DND-41 (cell line): Measurements from ENCODE around the gene NPIPB6.

Experiments used
- ATAC-seq: fragments of 200-7000 bp; cut with Tn5 transposase; 3 replicates; pipeline ENCODE4 v1.9.1; 2021; ENCODE audit warnings: low read depth; ENCODE audit not compliant: insufficient read depth
- DNase-seq: peaks from one replicate; pipeline ENCODE4 v3.0.0-alpha.2; 2020
- H2AFZ ChIP-seq: 2 replicates; pipeline ENCODE4 v1.6.0; 2012; ENCODE audit warnings: low read depth, low read length
- H3K27ac ChIP-seq: 2 replicates; pipeline ENCODE4 v1.5.1; 2012; ENCODE audit warnings: low read length, inconsistent platforms
- H3K27me3 ChIP-seq: fragments of 200-600 bp; sonication (generic); 2 replicates; pipeline ENCODE4 v1.6.0; 2012; ENCODE audit warnings: low read length, mild to moderate bottlenecking, inconsistent platforms; ENCODE audit not compliant: insufficient read depth, poor library complexity
- H3K36me3 ChIP-seq: 2 replicates; pipeline ENCODE4 v1.5.1; 2012; ENCODE audit warnings: low read length, inconsistent platforms; ENCODE audit not compliant: insufficient read depth
- H3K4me1 ChIP-seq: 2 replicates; pipeline ENCODE4 v1.5.1; 2012; ENCODE audit warnings: mild to moderate bottlenecking, low read length; ENCODE audit not compliant: insufficient read depth
- H3K4me2 ChIP-seq: 2 replicates; pipeline ENCODE4 v1.6.0; 2012; ENCODE audit warnings: mild to moderate bottlenecking, moderate library complexity, low read length, inconsistent platforms; ENCODE audit not compliant: insufficient read depth
- H3K4me3 ChIP-seq, 2 experiments: fragments of 200-600 bp in 1 of 2; shearing (Covaris generic) in 1 of 2; 2 replicates each; pipeline ENCODE4 v1.5.1; 2012 to 2016; ENCODE audit warnings: inconsistent platforms in 2 of 2, low read length in 2 of 2, mild to moderate bottlenecking in 2 of 2, low read depth in 1 of 2, moderate library complexity in 1 of 2
- H3K79me2 ChIP-seq: 2 replicates; pipeline ENCODE4 v1.6.0; 2012; ENCODE audit warnings: low read length, inconsistent platforms; ENCODE audit not compliant: insufficient read depth
- H3K9ac ChIP-seq: 2 replicates; pipeline ENCODE4 v1.6.0; 2012; ENCODE audit warnings: low read depth, mild to moderate bottlenecking, inconsistent platforms, low read length, moderate library complexity
- H3K9me3 ChIP-seq: 2 replicates; pipeline ENCODE4 v1.5.1; 2012; ENCODE audit warnings: low read length, moderate library complexity, mild to moderate bottlenecking, inconsistent platforms; ENCODE audit not compliant: insufficient read depth, severe bottlenecking
- H4K20me1 ChIP-seq: 2 replicates; pipeline ENCODE4 v1.6.0; 2012; ENCODE audit warnings: low read length; ENCODE audit not compliant: insufficient read depth
- CTCF ChIP-seq: IDR thresholded peaks from 2 replicates; pipeline ENCODE4 v1.5.1; 2012; ENCODE audit warnings: borderline replicate concordance, low read length, moderate library complexity, mild to moderate bottlenecking; ENCODE audit not compliant: poor library complexity, severe bottlenecking; ENCODE audit errors: extremely low read depth
- EZH2 ChIP-seq: IDR thresholded peaks from 3 replicates; pipeline ENCODE4 v1.6.1; 2012; ENCODE audit warnings: borderline replicate concordance, low read depth, mild to moderate bottlenecking, moderate library complexity, low read length, inconsistent platforms; ENCODE audit not compliant: severe bottlenecking

Gene NPIPB6

GRCh38 chr16:28310796-28311195, 52.5 kb downstream of the NPIPB6 start:
- DNase-seq: no peak
- Histone ChIP-seq H3K9me3 (no peaks in the 10 kb centered on the region), H3K9ac (no peak overlapping the region), H3K79me2 (no peaks in the 10 kb centered on the region; the same call in 1 of the 2 replicates), H3K27me3 (no peaks in the 10 kb centered on the region), H3K27ac (peak overlapping the region; percentile 87), H3K4me3 (no peak overlapping the region), H3K36me3 (peaks cover 6% of the 10 kb centered on the region; the same call in 1 of the 2 replicates), H3K4me1 (peaks cover 27% of the 10 kb centered on the region), H2AFZ (no peak overlapping the region), H3K4me2 (0 out of 2 replicates have a peak overlapping the region, but pooled peaks have one; percentile 63), H4K20me1 (no peaks in the 10 kb centered on the region)
- no peak for TF ChIP-seq EZH2
- no peak for TF ChIP-seq CTCF
- no peak for ATAC-seq

- TF ChIP-seq CTCF (no peak), EZH2 (no peak)
- H2AFZ ChIP-seq: peak overlapping the region; percentile 58
- H4K20me1 ChIP-seq: no peaks in the 10 kb centered on the region
- H3K4me1 ChIP-seq: peaks cover 27% of the 10 kb centered on the region
- H3K4me3 ChIP-seq: peak overlapping the region in 1 of 2 experiments; percentile 33; a peak in 2 of 4 replicates
- no peaks in the 10 kb centered on the region for H3K27me3 ChIP-seq
- H3K79me2 ChIP-seq: no peaks in the 10 kb centered on the region; the same call in 1 of the 2 replicates
- H3K36me3 ChIP-seq: peaks cover 7% of the 10 kb centered on the region; the same call in 1 of the 2 replicates
- no peaks in the 10 kb centered on the region for H3K9me3 ChIP-seq
- peak overlapping the region; percentile 87 for H3K27ac ChIP-seq
- H3K9ac ChIP-seq: peak overlapping the region; percentile 38
- peak overlapping the region; percentile 63 for H3K4me2 ChIP-seq
- peak; percentile 96 for ATAC-seq
- peak; percentile 97 for DNase-seq
Observed at GRCh38 chr16:28309811-28310311, 53.4 kb downstream of the NPIPB6 start.

GRCh38 chr16:28308794-28309584, 54.3 kb downstream of the NPIPB6 start:
- Histone ChIP-seq H3K4me2 (peak overlapping the region; percentile 63; the same call in 1 of the 2 replicates), H3K9ac (peak overlapping the region; percentile 38), H2AFZ (peak overlapping the region; percentile 17; the same call in 1 of the 2 replicates), H3K9me3 (no peaks in the 10 kb centered on the region), H3K79me2 (no peaks in the 10 kb centered on the region; the same call in 1 of the 2 replicates), H3K36me3 (peaks cover 9% of the 10 kb centered on the region; the same call in 1 of the 2 replicates), H3K27me3 (no peaks in the 10 kb centered on the region), H4K20me1 (0 out of 2 replicates have a peak, but pooled peaks cover 4% of the 10 kb centered on the region), H3K4me3 (no peak overlapping the region), H3K4me1 (peaks cover 27% of the 10 kb centered on the region), H3K27ac (peak overlapping the region; percentile 87)
- peak; percentile 38 for DNase-seq
- no peak for ATAC-seq
- TF ChIP-seq CTCF (no peak), EZH2 (no peak)
